Suprapubic skin (tissue), 4 donors: ENCODE results near the gene PLEKHB2. TPM values are rescaled to one million over a fixed set of nuclear protein-coding genes. Genes with fewer than 3 reads are reported as not detected.
"Not testable (repeated sequence)": the region's sequence is repeated elsewhere in the genome, so short reads cannot be mapped to it uniquely, and the experiment has no call there.

ENCODE experiments used
- DNase-seq, 2 donors: peaks; one replicate each; pipeline ENCODE4 v3.0.0-alpha.2; 2019; ENCODE audit warnings: low spot score in 2 of 2
- H3K27ac ChIP-seq: fragments of 200-600 bp; sonication (generic); one replicate; pipeline ENCODE4 v1.5.1; 2019
- H3K27me3 ChIP-seq: fragments of 200-600 bp; sonication (generic); one replicate; pipeline ENCODE4 v1.5.1; 2019
- H3K36me3 ChIP-seq: fragments of 200-600 bp; sonication (generic); one replicate; pipeline ENCODE4 v1.5.1; 2019
- H3K4me1 ChIP-seq: fragments of 200-600 bp; sonication (generic); one replicate; pipeline ENCODE4 v1.5.1; 2019
- H3K4me3 ChIP-seq: fragments of 200-600 bp; sonication (generic); one replicate; pipeline ENCODE4 v1.5.1; 2019; ENCODE audit warnings: mild to moderate bottlenecking
- H3K9me3 ChIP-seq: fragments of 200-600 bp; sonication (generic); one replicate; pipeline ENCODE4 v1.5.1; 2019
- EP300 ChIP-seq: sonication (generic); formaldehyde crosslinking; IDR thresholded peaks from one replicate; pipeline ENCODE4 v1.6.1; 2017; ENCODE audit warnings: antibody characterized with exemption
- POLR2A ChIP-seq, 2 donors: fragments of 450-650 bp; IDR thresholded peaks; one replicate each; pipeline ENCODE4 v1.6.1; 2017; ENCODE audit warnings: antibody characterized with exemption in 2 of 2, mild to moderate bottlenecking in 2 of 2, moderate library complexity in 2 of 2
- POLR2AphosphoS5 ChIP-seq, 3 donors: sonication (generic); formaldehyde crosslinking; IDR thresholded peaks; one replicate each; pipeline ENCODE4 v1.6.1; 2017; ENCODE audit warnings: antibody characterized with exemption in 3 of 3
- WGBS: methylation state at CpG from one replicate; pipeline ENCODE4 v1.1.5; 2018; 5-methylcytosine and 5-hydroxymethylcytosine counted together
- total RNA-seq, 4 donors: library from RNA; depleted of rRNA; stranded (reverse); fragments of >200 nt; gene quantifications; one replicate each; pipeline ENCODE4 v1.1.0, GENCODE V29; 2016
- TF ChIP-seq, protein P1 (sequence below), 2 donors: fragments of 200-600 bp in 1 of 2; fragments of 450-650 bp in 1 of 2; sonication (generic) in 1 of 2; IDR thresholded peaks; one replicate each; pipeline ENCODE4 v1.5.1; 2016 to 2019; ENCODE audit warnings: antibody characterized with exemption in 2 of 2, mild to moderate bottlenecking in 1 of 2, moderate library complexity in 1 of 2

PLEKHB2 gene
- total RNA-seq, 4 donors from 2014 or later = 44.9 to 59.9 (median 54.4) TPM

DNA sequence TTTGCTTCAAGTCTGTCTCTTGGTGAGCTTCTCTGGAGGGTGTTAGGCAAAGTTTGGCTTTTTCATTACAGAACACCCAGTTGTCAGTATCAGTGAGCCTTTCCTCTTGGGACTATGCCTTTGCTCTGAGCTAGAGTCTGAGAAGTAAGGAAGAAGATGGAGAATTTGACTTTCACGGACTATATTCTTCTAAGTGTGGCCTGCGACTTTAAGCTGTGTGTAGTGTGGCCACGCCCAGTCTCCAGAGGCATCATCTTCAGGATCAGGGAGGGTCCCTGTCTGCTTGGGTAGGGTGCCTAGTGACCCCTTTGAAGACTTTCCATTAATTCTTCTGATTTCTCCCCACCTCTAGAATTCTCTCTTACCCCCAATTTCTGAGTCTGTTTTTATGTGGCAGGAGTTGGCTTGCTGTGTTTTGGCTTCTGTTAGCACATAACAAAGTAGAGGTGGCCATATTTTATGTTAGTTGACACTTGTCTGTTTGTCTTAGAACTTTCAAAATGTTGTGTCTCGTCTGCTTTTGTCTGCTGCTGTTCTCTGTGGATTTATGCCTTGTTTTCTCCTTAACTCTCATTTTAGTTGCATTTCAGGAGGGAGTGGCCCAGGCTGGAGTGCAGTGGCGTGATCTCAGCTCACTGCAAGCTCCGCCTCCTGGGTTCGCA, 8.6 kb downstream of the PLEKHB2 start:
- WGBS = 87% methylated on average over 7 of the region's 7 CpGs
- no peaks in the 10 kb centered on the region for H3K9me3 ChIP-seq
- no peak for DNase-seq
- H3K27ac ChIP-seq = no peak overlapping the region
- no peaks in the 10 kb centered on the region for H3K27me3 ChIP-seq
- H3K36me3 ChIP-seq = peaks cover 6% of the 10 kb centered on the region
- H3K4me3 ChIP-seq = no peak overlapping the region
- TF ChIP-seq EP300 = no peak
- no peak for TF ChIP-seq POLR2AphosphoS5 (IDR thresholded peaks at IDR 0.05)
- TF ChIP-seq POLR2A (IDR thresholded peaks at IDR 0.05) = no peak
- TF ChIP-seq, protein P1, sequence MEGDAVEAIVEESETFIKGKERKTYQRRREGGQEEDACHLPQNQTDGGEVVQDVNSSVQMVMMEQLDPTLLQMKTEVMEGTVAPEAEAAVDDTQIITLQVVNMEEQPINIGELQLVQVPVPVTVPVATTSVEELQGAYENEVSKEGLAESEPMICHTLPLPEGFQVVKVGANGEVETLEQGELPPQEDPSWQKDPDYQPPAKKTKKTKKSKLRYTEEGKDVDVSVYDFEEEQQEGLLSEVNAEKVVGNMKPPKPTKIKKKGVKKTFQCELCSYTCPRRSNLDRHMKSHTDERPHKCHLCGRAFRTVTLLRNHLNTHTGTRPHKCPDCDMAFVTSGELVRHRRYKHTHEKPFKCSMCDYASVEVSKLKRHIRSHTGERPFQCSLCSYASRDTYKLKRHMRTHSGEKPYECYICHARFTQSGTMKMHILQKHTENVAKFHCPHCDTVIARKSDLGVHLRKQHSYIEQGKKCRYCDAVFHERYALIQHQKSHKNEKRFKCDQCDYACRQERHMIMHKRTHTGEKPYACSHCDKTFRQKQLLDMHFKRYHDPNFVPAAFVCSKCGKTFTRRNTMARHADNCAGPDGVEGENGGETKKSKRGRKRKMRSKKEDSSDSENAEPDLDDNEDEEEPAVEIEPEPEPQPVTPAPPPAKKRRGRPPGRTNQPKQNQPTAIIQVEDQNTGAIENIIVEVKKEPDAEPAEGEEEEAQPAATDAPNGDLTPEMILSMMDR (IDR thresholded peaks at IDR 0.05) = no peak
- peaks cover 20% of the 10 kb centered on the region for H3K4me1 ChIP-seq

DNA sequence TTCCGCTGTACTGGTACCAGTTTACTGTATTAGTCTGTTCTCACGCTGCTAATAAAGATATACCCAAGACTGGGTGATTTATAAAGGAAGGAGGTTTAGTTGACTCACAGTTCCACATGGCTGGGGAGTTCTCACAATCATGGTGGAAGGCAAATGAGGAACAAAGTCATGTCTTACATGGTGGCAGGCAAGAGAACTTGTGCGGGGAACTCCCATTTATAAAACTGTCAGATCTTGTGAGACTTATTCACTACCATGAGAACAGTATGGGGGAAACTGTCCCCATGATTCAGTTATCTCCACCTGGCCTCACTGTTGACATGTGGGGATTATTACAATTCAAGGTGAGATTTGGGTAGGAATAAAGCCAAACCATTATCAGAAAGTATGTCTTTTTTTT, 9.8 kb downstream of the PLEKHB2 start:
- not testable (repeated sequence) for DNase-seq, H3K36me3 ChIP-seq, H3K27me3 ChIP-seq, H3K9me3 ChIP-seq, H3K4me3 ChIP-seq, H3K27ac ChIP-seq
- WGBS = 97% methylated on average over 3 of the region's 3 CpGs
- peaks cover 20% of the 10 kb centered on the region for H3K4me1 ChIP-seq

DNA sequence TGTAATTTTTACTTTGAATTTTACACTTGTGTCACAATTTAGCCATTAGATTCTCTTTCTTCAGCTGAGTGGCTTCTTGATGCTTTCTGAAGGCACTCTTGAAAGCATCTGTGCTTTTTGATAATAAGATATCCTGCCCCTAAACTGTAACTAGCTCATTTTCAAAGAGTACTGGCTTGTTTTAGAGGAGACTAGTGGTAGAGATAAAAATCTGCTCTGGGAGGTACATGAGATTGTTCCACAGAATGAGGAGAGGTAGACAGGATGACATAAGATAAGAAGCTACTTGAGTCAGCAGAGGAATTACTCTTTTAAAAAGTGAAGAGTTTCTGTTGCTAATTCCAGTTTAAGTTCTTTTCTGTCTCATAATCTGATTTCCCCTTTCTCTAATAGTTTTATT, 10.6 kb downstream of the PLEKHB2 start:
- Histone ChIP-seq H3K27me3 (no peaks in the 10 kb centered on the region), H3K36me3 (peaks cover 6% of the 10 kb centered on the region), H3K9me3 (no peaks in the 10 kb centered on the region), H3K27ac (no peak overlapping the region), H3K4me3 (no peak overlapping the region), H3K4me1 (peaks cover 20% of the 10 kb centered on the region)
- no peak for DNase-seq
- no peak for TF ChIP-seq EP300
- no peak for TF ChIP-seq POLR2A (IDR thresholded peaks at IDR 0.05)
- TF ChIP-seq, protein P1 (IDR thresholded peaks at IDR 0.05) = no peak
- no peak for TF ChIP-seq POLR2AphosphoS5 (IDR thresholded peaks at IDR 0.05)

DNA sequence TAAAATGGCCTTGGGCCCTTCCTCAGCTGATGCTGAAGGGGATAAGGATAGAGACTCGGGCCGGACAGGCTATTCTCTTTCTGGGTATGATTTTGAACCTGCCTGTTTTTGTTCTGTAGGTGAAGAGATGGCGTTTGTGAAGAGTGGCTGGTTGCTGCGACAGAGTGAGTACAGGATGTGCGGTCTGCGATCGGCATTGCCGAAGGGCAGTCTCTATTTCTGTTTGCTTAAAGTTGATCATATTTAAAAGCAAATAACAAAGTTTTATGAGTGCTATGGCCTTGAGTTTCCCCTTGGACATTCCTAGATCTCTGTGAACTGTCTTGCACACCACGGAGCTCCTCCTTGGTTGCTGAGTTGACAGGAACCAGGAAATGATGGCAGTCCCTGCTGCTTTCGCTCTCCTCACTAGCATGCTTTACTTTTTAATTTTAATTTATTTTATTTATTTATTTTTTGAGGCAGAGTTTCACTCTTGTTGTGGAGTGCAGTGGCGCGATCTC, 15.7 kb downstream of the PLEKHB2 start:
- Histone ChIP-seq H3K4me3 (no peak overlapping the region), H3K27ac (no peak overlapping the region), H3K36me3 (peaks cover 33% of the 10 kb centered on the region), H3K27me3 (no peaks in the 10 kb centered on the region), H3K9me3 (no peaks in the 10 kb centered on the region), H3K4me1 (peaks cover 2% of the 10 kb centered on the region)
- no peak for TF ChIP-seq POLR2AphosphoS5 (IDR thresholded peaks at IDR 0.05)
- TF ChIP-seq EP300 = no peak
- TF ChIP-seq, protein P1 (IDR thresholded peaks at IDR 0.05) = no peak
- TF ChIP-seq POLR2A (IDR thresholded peaks at IDR 0.05) = no peak
- DNase-seq = no peak
- 94% methylated on average over 12 of the region's 12 CpGs for WGBS

DNA sequence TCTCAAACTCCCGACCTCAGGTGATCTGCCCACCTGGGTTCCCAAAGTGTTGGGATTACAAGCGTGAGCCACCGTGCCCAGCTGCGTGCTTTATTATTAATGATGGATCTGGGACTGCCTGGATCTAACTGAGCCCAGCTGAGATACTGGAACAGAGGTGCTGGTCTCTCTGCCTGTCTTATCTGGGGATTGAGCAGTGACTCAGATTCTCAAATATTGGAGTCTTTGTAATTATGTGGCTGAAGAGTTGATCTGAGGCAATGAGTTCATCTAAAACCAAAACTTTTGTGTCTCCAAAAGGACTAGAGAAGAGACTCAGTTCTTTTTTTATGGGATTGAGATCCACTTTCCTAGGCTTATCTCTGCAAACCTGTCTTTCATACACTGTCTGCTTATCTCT, 16.3 kb downstream of the PLEKHB2 start:
- no peaks in the 10 kb centered on the region for H3K9me3 ChIP-seq
- 98% methylated on average over 4 of the region's 4 CpGs for WGBS
- H3K4me1 ChIP-seq = no peaks in the 10 kb centered on the region
- H3K27me3 ChIP-seq = no peaks in the 10 kb centered on the region
- peaks cover 34% of the 10 kb centered on the region for H3K36me3 ChIP-seq
- no peak for DNase-seq
- no peak overlapping the region for H3K27ac ChIP-seq
- TF ChIP-seq POLR2AphosphoS5 (IDR thresholded peaks at IDR 0.05) (no peak), POLR2A (IDR thresholded peaks at IDR 0.05) (no peak), EP300 (no peak)
- TF ChIP-seq, protein P1 (IDR thresholded peaks at IDR 0.05) = no peak
- H3K4me3 ChIP-seq = no peak overlapping the region

DNA sequence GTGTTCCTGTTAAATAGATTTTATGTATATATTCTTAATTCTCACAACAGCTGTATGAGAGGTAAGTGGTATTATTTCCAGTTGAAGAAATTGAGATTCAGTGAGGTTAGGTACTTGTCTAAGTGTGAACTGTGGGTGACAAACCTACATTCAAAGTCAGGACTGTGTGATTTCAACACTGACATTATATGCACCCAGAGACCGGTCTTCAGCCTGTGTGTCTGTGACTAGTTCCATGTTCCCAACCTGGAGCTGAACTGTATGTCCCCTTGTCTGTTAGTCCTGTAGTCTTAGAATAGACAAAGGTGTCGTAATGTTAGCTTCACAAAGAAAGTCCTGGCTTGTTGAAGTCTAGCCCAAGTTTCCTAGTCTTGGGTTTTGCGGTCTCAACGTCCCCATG, 17.4 kb downstream of the PLEKHB2 start:
- H3K36me3 ChIP-seq = peaks cover 43% of the 10 kb centered on the region
- no peaks in the 10 kb centered on the region for H3K27me3 ChIP-seq
- DNase-seq = no peak
- H3K27ac ChIP-seq = no peak overlapping the region
- no peaks in the 10 kb centered on the region for H3K9me3 ChIP-seq
- TF ChIP-seq POLR2AphosphoS5 (IDR thresholded peaks at IDR 0.05) = no peak
- TF ChIP-seq, protein P1 (IDR thresholded peaks at IDR 0.05) = no peak
- no peak for TF ChIP-seq EP300
- no peak for TF ChIP-seq POLR2A (IDR thresholded peaks at IDR 0.05)
- WGBS = 97% methylated on average over 4 of the region's 4 CpGs
- H3K4me3 ChIP-seq = no peak overlapping the region
- no peaks in the 10 kb centered on the region for H3K4me1 ChIP-seq
